Coronary artery (tissue), 2 donors: ENCODE measurements around the gene SOWAHD.
"Not testable (repeated sequence)": the region's sequence is repeated elsewhere in the genome, so short reads cannot be mapped to it uniquely, and the experiment has no call there.

ENCODE experiments used
- DNase-seq: peaks from one replicate; pipeline ENCODE4 v3.0.0-alpha.2; 2017; ENCODE audit warnings: low spot score
- H3K27ac ChIP-seq, 2 donors: fragments of 200-600 bp; sonication (generic); one replicate each; pipeline ENCODE4 v1.5.1; 2016 to 2019
- H3K4me3 ChIP-seq: fragments of 200-600 bp; sonication (generic); 2 replicates; pipeline ENCODE4 v1.5.1; 2016; ENCODE audit warnings: mild to moderate bottlenecking, moderate library complexity
- TF ChIP-seq, protein P1 (sequence below): fragments of 200-600 bp; sonication (generic); IDR thresholded peaks from one replicate; pipeline ENCODE4 v1.5.1; 2019; ENCODE audit warnings: antibody characterized with exemption

SOWAHD gene

GRCh38 chrX:119801253-119802221, 43.1 kb downstream of the SOWAHD start:
- TF ChIP-seq, protein P1, sequence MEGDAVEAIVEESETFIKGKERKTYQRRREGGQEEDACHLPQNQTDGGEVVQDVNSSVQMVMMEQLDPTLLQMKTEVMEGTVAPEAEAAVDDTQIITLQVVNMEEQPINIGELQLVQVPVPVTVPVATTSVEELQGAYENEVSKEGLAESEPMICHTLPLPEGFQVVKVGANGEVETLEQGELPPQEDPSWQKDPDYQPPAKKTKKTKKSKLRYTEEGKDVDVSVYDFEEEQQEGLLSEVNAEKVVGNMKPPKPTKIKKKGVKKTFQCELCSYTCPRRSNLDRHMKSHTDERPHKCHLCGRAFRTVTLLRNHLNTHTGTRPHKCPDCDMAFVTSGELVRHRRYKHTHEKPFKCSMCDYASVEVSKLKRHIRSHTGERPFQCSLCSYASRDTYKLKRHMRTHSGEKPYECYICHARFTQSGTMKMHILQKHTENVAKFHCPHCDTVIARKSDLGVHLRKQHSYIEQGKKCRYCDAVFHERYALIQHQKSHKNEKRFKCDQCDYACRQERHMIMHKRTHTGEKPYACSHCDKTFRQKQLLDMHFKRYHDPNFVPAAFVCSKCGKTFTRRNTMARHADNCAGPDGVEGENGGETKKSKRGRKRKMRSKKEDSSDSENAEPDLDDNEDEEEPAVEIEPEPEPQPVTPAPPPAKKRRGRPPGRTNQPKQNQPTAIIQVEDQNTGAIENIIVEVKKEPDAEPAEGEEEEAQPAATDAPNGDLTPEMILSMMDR = no peak
- no peak for DNase-seq
- Histone ChIP-seq H3K4me3 (no peak overlapping the region), H3K27ac (no peak overlapping the region)

DNA sequence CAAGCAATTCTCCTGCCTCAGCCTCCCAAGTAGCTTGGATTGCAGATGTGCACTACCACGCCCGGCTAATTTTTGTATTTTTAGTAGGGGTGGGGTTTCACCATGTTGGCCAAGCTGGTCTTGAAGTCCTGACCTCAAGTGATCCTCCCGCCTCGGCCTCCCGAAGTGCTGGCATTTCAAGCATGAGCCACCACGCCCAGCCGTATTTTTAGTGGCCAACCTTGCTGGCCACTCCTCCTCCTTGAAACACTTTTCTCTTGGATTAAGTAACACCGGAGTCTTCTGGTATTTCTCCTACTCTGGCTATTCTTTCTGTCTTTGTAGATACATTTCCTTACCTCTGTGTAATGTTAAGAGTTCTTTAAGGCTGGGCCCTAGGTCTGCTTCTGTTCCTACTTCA, 44.2 kb downstream of the SOWAHD start:
- Histone ChIP-seq H3K27ac (no peak overlapping the region), H3K4me3 (no peak overlapping the region)
- TF ChIP-seq, protein P1 = no peak
- no peak for DNase-seq

GRCh38 chrX:119808461-119808860, 50.1 kb downstream of the SOWAHD start:
- H3K27ac ChIP-seq, H3K4me3 ChIP-seq, DNase-seq: not testable (repeated sequence)

DNA sequence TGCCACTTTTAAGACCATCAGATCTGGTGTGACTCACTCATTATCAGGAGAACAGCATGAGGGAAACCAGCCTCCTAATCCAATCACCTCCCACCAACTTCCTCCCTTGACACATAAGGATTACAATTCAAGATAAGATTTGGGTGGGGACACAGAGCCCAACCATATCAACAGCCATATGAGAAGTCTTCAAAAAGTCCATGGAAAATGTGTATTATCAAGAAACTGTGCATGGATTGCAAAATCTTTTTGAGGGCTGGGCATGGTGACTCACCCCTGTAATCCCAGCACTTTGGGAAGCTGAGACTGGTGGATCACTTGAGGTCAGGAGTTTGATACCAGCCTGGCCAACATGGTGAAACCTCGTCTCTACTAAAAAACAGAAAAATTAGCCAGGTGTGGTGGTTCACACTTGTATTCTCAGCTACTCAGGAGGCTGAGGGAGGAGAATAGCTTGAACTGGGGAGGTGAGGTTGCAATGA, 50.8 kb downstream of the SOWAHD start:
- no peak overlapping the region for H3K27ac ChIP-seq
- TF ChIP-seq, protein P1 = no peak
- DNase-seq = no peak
- no peak overlapping the region for H3K4me3 ChIP-seq
